Measurements from ENCODE around the gene GH1.

The GH1 gene

GRCh38 chr17:63945784-63946439 is 27.3 kb upstream of the GH1 start:
- DNase-seq (ENCODE audit: low spot score) (no peak), FAIRE-seq (no peak)

- DNase-seq (ENCODE audit: low spot score) = no peak
- no peak for FAIRE-seq
These were observed 26.3 kb upstream of the GH1 start for GRCh38 chr17:63944736-63945499.

GRCh38 chr17:63943745-63944144 is 25.1 kb upstream of the GH1 start:
- FAIRE-seq (no peak), DNase-seq (ENCODE audit: low spot score) (no peak)

- FAIRE-seq = no peak
- no peak for DNase-seq (ENCODE audit: low spot score)
These were observed 23.8 kb upstream of the GH1 start for GRCh38 chr17:63942309-63942985.

GRCh38 chr17:63941751-63942150 is 23.1 kb upstream of the GH1 start:
- FAIRE-seq = peak; percentile 59
- no peak for DNase-seq (ENCODE audit: low spot score)

- peak; percentile 46 for FAIRE-seq
- DNase-seq (ENCODE audit: low spot score) = no peak
These were observed 22.5 kb upstream of the GH1 start for GRCh38 chr17:63941162-63941561.

GRCh38 chr17:63940584-63940983 is 21.9 kb upstream of the GH1 start:
- DNase-seq (ENCODE audit: low spot score) (no peak), FAIRE-seq (no peak)

- no peak for FAIRE-seq
- DNase-seq (ENCODE audit: low spot score) = no peak
These were observed 21.2 kb upstream of the GH1 start for GRCh38 chr17:63939884-63940283.

GRCh38 chr17:63939401-63939800 is 20.8 kb upstream of the GH1 start:
- DNase-seq (ENCODE audit: low spot score) = no peak
- peak; percentile 83 for FAIRE-seq

GRCh38 chr17:63937920-63938319 is 19.3 kb upstream of the GH1 start:
- FAIRE-seq (no peak), DNase-seq (ENCODE audit: low spot score) (no peak)

GRCh38 chr17:63937319-63937718 is 18.7 kb upstream of the GH1 start:
- FAIRE-seq (no peak), DNase-seq (ENCODE audit: low spot score) (no peak)

- FAIRE-seq (no peak), DNase-seq (ENCODE audit: low spot score) (no peak)
These were observed 15.8 kb upstream of the GH1 start for GRCh38 chr17:63934183-63935112.

- FAIRE-seq (no peak), DNase-seq (ENCODE audit: low spot score) (no peak)
These were observed 15.0 kb upstream of the GH1 start for GRCh38 chr17:63933598-63933997.

- no peak for FAIRE-seq
- no peak for DNase-seq (ENCODE audit: low spot score)
These were observed 14.1 kb upstream of the GH1 start for GRCh38 chr17:63932721-63933120.

- FAIRE-seq (no peak), DNase-seq (ENCODE audit: low spot score) (no peak)
These were observed 13.4 kb upstream of the GH1 start, which contains the start of gene CD79B for GRCh38 chr17:63931981-63932561. Gene CD79B (minus strand): TSS chr17:63932331. CDS start chr17:63932261, 70 bp downstream.

- DNase-seq (ENCODE audit: low spot score) (no peak), FAIRE-seq (no peak)
These were observed 12.4 kb upstream of the GH1 start for GRCh38 chr17:63930951-63931575.

- DNase-seq (ENCODE audit: low spot score) = no peak
- FAIRE-seq = peak; percentile 56
These were observed 11.5 kb upstream of the GH1 start for GRCh38 chr17:63929860-63930766.

GRCh38 chr17:63928966-63929695 is 10.5 kb upstream of the GH1 start:
- FAIRE-seq (no peak), DNase-seq (ENCODE audit: low spot score) (no peak)

Data from urothelium cell line (cell line).